GM12878 (cell line): ENCODE data around the gene PAQR7.

Experiments used
- HDAC6 ChIP-seq: fragments of 200-600 bp; sonication (generic); IDR thresholded peaks from one replicate; pipeline ENCODE4 v1.8.0; 2017; ENCODE audit warnings: antibody characterized with exemption; ENCODE audit not compliant: unreplicated experiment
- NFYB ChIP-seq: IDR thresholded peaks from 2 replicates; pipeline ENCODE4 v1.6.1; 2011; ENCODE audit warnings: low read depth, mild to moderate bottlenecking, low read length, improper control_type of control experiment, moderate library complexity; ENCODE audit not compliant: insufficient read depth
- SMAD5 ChIP-seq: IDR thresholded peaks from 2 replicates; pipeline ENCODE4 v1.6.1; 2016; ENCODE audit warnings: antibody characterized with exemption, low read depth
- STAT3 ChIP-seq: IDR thresholded peaks from 2 replicates; pipeline ENCODE4 v1.6.1; 2011; ENCODE audit warnings: low read depth, low read length, improper control_type of control experiment
- TF ChIP-seq, protein P1 (sequence below), 3 experiments: IDR thresholded peaks in 2 of 3; conservative IDR thresholded peaks in 1 of 3; 2 replicates each; pipeline ENCODE4 v1.5.1; 2011; ENCODE audit warnings: low read depth in 3 of 3, low read length in 3 of 3, mild to moderate bottlenecking in 3 of 3, control low read depth in 2 of 3, moderate library complexity in 2 of 3, inconsistent platforms in 1 of 3, mixed read lengths in 1 of 3; ENCODE audit not compliant: control insufficient read depth in 2 of 3, insufficient read depth in 1 of 3; ENCODE audit errors: extremely low read depth in 1 of 3
- TF ChIP-seq, protein P2 (sequence below): fragments of 450-650 bp; IDR thresholded peaks from 2 replicates; pipeline ENCODE4 v1.6.1; 2014; ENCODE audit warnings: mild to moderate bottlenecking
- TF ChIP-seq, protein P3 (sequence below): fragments of 450-650 bp; formaldehyde crosslinking; IDR thresholded peaks from 2 replicates; pipeline ENCODE4 v1.5.0; 2022; ENCODE audit warnings: mild to moderate bottlenecking, missing genetic modification characterization

DNA sequence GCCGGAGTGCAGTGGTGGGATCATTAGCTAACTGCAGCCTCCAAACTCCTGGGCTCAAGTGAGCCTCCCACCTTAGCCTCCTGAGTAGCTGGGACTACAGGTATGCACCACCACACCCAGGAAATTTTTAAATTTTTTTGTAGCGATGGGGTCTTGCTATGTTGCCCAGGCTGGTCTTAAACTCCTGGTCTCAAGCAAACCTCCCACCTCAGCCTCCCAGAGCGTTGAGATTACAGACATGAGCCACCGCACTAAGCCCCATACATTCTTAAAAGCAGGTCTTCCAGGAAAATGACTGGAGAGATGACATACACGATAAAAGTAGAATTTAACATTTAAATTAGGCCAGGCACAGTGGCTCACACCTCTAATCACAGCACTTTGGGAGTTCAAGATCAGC, 42.4 kb downstream of the PAQR7 start:
- TF ChIP-seq, protein P1, sequence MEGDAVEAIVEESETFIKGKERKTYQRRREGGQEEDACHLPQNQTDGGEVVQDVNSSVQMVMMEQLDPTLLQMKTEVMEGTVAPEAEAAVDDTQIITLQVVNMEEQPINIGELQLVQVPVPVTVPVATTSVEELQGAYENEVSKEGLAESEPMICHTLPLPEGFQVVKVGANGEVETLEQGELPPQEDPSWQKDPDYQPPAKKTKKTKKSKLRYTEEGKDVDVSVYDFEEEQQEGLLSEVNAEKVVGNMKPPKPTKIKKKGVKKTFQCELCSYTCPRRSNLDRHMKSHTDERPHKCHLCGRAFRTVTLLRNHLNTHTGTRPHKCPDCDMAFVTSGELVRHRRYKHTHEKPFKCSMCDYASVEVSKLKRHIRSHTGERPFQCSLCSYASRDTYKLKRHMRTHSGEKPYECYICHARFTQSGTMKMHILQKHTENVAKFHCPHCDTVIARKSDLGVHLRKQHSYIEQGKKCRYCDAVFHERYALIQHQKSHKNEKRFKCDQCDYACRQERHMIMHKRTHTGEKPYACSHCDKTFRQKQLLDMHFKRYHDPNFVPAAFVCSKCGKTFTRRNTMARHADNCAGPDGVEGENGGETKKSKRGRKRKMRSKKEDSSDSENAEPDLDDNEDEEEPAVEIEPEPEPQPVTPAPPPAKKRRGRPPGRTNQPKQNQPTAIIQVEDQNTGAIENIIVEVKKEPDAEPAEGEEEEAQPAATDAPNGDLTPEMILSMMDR (IDR thresholded peaks at IDR 0.05 in 2 of 3, conservative IDR thresholded peaks at IDR 0.05 in 1 of 3; ENCODE audit: control insufficient read depth in 2 of 3, extremely low read depth in 1 of 3, insufficient read depth in 1 of 3, low read depth in 3 of 3, low read length in 3 of 3), result no peak
- TF ChIP-seq SMAD5, result no peak
- TF ChIP-seq NFYB, result no peak
- TF ChIP-seq HDAC6, result no peak
- TF ChIP-seq, protein P2, sequence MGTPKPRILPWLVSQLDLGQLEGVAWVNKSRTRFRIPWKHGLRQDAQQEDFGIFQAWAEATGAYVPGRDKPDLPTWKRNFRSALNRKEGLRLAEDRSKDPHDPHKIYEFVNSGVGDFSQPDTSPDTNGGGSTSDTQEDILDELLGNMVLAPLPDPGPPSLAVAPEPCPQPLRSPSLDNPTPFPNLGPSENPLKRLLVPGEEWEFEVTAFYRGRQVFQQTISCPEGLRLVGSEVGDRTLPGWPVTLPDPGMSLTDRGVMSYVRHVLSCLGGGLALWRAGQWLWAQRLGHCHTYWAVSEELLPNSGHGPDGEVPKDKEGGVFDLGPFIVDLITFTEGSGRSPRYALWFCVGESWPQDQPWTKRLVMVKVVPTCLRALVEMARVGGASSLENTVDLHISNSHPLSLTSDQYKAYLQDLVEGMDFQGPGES, result no peak
- no peak for TF ChIP-seq STAT3
- TF ChIP-seq, protein P3, sequence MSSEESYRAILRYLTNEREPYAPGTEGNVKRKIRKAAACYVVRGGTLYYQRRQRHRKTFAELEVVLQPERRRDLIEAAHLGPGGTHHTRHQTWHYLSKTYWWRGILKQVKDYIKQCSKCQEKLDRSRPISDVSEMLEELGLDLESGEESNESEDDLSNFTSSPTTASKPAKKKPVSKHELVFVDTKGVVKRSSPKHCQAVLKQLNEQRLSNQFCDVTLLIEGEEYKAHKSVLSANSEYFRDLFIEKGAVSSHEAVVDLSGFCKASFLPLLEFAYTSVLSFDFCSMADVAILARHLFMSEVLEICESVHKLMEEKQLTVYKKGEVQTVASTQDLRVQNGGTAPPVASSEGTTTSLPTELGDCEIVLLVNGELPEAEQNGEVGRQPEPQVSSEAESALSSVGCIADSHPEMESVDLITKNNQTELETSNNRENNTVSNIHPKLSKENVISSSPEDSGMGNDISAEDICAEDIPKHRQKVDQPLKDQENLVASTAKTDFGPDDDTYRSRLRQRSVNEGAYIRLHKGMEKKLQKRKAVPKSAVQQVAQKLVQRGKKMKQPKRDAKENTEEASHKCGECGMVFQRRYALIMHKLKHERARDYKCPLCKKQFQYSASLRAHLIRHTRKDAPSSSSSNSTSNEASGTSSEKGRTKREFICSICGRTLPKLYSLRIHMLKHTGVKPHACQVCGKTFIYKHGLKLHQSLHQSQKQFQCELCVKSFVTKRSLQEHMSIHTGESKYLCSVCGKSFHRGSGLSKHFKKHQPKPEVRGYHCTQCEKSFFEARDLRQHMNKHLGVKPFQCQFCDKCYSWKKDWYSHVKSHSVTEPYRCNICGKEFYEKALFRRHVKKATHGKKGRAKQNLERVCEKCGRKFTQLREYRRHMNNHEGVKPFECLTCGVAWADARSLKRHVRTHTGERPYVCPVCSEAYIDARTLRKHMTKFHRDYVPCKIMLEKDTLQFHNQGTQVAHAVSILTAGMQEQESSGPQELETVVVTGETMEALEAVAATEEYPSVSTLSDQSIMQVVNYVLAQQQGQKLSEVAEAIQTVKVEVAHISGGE (CRISPR knock-in tag), result no peak
